ENCODE results near the gene CHCHD3.

The CHCHD3 gene

DNA sequence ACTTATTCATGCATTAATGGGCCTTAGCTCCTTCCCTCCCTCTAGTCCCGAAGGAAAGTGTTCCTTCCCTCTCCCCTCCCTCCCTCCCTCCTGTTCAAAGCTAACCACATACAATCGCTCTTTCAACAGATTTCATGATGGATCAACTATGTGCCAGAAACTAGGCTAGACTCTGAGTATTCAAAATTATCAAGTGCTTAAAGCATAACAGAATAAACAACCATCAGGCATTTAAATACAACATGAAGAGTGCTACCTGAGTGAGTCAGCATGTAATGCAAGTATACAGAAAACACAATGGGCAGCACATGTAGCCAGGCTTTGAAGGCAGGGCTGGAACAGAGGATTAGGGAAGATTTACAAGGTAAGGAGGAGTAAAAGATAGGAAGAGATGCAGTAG lies 11.3 kb downstream of the CHCHD3 start:
- H3K4me3 ChIP-seq (ENCODE audit: low read length, poor library complexity, severe bottlenecking): no peak overlapping the region
- no peak overlapping the region for H3K9ac ChIP-seq (ENCODE audit: low read depth, low read length, poor library complexity, severe bottlenecking)
- no peaks in the 10 kb centered on the region for H3K27me3 ChIP-seq (ENCODE audit: insufficient read depth, low read length, poor library complexity, severe bottlenecking)
- no peaks in the 10 kb centered on the region for H3F3A ChIP-seq (ENCODE audit: low read depth)
- peaks cover 27% of the 10 kb centered on the region for H3K4me1 ChIP-seq (ENCODE audit: insufficient read depth, low read length, poor library complexity, severe bottlenecking)
- TF ChIP-seq, protein P1, sequence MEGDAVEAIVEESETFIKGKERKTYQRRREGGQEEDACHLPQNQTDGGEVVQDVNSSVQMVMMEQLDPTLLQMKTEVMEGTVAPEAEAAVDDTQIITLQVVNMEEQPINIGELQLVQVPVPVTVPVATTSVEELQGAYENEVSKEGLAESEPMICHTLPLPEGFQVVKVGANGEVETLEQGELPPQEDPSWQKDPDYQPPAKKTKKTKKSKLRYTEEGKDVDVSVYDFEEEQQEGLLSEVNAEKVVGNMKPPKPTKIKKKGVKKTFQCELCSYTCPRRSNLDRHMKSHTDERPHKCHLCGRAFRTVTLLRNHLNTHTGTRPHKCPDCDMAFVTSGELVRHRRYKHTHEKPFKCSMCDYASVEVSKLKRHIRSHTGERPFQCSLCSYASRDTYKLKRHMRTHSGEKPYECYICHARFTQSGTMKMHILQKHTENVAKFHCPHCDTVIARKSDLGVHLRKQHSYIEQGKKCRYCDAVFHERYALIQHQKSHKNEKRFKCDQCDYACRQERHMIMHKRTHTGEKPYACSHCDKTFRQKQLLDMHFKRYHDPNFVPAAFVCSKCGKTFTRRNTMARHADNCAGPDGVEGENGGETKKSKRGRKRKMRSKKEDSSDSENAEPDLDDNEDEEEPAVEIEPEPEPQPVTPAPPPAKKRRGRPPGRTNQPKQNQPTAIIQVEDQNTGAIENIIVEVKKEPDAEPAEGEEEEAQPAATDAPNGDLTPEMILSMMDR (conservative IDR thresholded peaks at IDR 0.05; ENCODE audit: low read length): no peak
- no peak for TF ChIP-seq EZH2phosphoT487 (IDR thresholded peaks at IDR 0.05; ENCODE audit: borderline replicate concordance)
- H3K79me2 ChIP-seq (ENCODE audit: insufficient read depth, low read length): peaks cover 77% of the 10 kb centered on the region
- peaks cover 44% of the 10 kb centered on the region for H4K20me1 ChIP-seq (ENCODE audit: insufficient read depth, low read length, poor library complexity, severe bottlenecking)
- H3K9me2 ChIP-seq (replicated peaks; ENCODE audit: low read depth, low read length): no peaks in the 10 kb centered on the region
- no peak overlapping the region for H3K4me2 ChIP-seq (ENCODE audit: low read depth, low read length, poor library complexity, severe bottlenecking)
- peaks cover 33% of the 10 kb centered on the region; the same call in 1 of the 2 replicates for H3K36me3 ChIP-seq (ENCODE audit: insufficient read depth, low read length)
- no peak overlapping the region for H2AFZ ChIP-seq (ENCODE audit: low read length)
- H3K9me3 ChIP-seq (ENCODE audit: insufficient read depth, low read depth, low read length): no peaks in the 10 kb centered on the region

DNA sequence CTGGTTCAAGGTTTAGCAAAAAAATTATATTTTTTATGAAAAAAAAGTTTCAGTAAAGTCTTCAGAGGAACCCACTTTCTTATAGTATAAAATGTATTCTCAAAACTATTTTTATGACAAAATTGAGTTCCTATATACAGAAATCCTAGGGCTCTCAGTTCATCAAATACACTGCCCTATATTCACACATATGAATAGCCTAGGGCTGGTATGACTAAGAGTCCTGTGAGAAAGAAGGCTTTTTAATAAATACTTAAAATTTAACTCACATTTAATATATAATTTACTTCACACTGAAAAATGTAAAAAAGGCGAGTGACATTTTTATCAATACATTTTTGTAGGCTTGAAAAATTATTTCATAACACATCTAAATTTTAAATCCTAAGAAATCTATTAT lies 16.6 kb downstream of the CHCHD3 start:
- H3K9me2 ChIP-seq (replicated peaks; ENCODE audit: low read depth, low read length): no peaks in the 10 kb centered on the region
- no peak overlapping the region for H3K4me3 ChIP-seq (ENCODE audit: low read length, poor library complexity, severe bottlenecking)
- no peaks in the 10 kb centered on the region for H3K9me3 ChIP-seq (ENCODE audit: insufficient read depth, low read depth, low read length)
- H3K36me3 ChIP-seq (ENCODE audit: insufficient read depth, low read length): peaks cover 37% of the 10 kb centered on the region; the same call in 1 of the 2 replicates
- H3K4me1 ChIP-seq (ENCODE audit: insufficient read depth, low read length, poor library complexity, severe bottlenecking): no peaks in the 10 kb centered on the region
- H4K20me1 ChIP-seq (ENCODE audit: insufficient read depth, low read length, poor library complexity, severe bottlenecking): peaks cover 15% of the 10 kb centered on the region
- no peak overlapping the region for H3K9ac ChIP-seq (ENCODE audit: low read depth, low read length, poor library complexity, severe bottlenecking)
- no peak overlapping the region for H2AFZ ChIP-seq (ENCODE audit: low read length)
- TF ChIP-seq EZH2phosphoT487 (IDR thresholded peaks at IDR 0.05; ENCODE audit: borderline replicate concordance): no peak
- TF ChIP-seq, protein P1 (conservative IDR thresholded peaks at IDR 0.05; ENCODE audit: low read length): no peak
- no peak overlapping the region for H3K4me2 ChIP-seq (ENCODE audit: low read depth, low read length, poor library complexity, severe bottlenecking)
- no peaks in the 10 kb centered on the region for H3F3A ChIP-seq (ENCODE audit: low read depth)
- no peaks in the 10 kb centered on the region for H3K27me3 ChIP-seq (ENCODE audit: insufficient read depth, low read length, poor library complexity, severe bottlenecking)
- H3K79me2 ChIP-seq (ENCODE audit: insufficient read depth, low read length): peaks cover 72% of the 10 kb centered on the region

DNA sequence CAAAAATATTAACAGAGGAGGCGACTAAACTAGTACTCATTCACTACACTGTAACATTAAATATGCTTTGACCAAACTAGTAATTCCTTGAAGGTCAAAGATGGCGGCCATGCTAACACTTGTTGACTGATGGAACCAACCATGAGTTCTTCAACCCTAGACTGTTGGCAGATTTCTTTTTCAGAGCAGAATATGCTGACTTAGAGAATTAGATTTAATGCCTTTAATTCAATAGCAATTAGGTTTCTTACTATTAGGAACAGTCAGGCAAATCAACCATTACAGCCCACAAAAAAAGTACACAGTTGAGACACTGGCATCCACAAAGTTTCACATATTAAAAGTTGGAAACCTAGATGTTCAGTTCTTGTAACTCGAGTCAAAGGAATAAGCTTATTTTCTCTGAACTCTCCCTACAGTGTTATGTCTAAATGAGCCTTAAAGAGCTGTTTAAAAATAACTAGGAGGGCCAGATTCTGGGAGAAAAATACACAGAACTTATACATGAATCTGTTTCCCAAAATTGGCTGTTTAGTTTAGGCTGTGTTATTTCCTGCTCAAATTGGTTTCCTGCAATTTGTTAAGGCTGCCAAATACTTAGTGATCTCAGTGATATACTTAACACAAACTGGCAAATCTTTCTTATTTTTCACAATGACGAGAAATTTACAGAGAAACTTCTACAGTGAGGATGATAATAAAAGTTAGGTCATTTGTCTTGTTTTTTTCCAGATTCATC lies 17.6 kb downstream of the CHCHD3 start:
- no peak overlapping the region for H3K4me3 ChIP-seq (ENCODE audit: low read length, poor library complexity, severe bottlenecking)
- peaks cover 5% of the 10 kb centered on the region for H4K20me1 ChIP-seq (ENCODE audit: insufficient read depth, low read length, poor library complexity, severe bottlenecking)
- no peaks in the 10 kb centered on the region for H3K9me3 ChIP-seq (ENCODE audit: insufficient read depth, low read depth, low read length)
- no peaks in the 10 kb centered on the region for H3K4me1 ChIP-seq (ENCODE audit: insufficient read depth, low read length, poor library complexity, severe bottlenecking)
- H3K9me2 ChIP-seq (replicated peaks; ENCODE audit: low read depth, low read length): no peaks in the 10 kb centered on the region
- TF ChIP-seq, protein P1 (conservative IDR thresholded peaks at IDR 0.05; ENCODE audit: low read length): no peak
- no peak for TF ChIP-seq EZH2phosphoT487 (IDR thresholded peaks at IDR 0.05; ENCODE audit: borderline replicate concordance)
- peaks cover 31% of the 10 kb centered on the region; the same call in 1 of the 2 replicates for H3K36me3 ChIP-seq (ENCODE audit: insufficient read depth, low read length)
- H3K79me2 ChIP-seq (ENCODE audit: insufficient read depth, low read length): peaks cover 78% of the 10 kb centered on the region
- no peaks in the 10 kb centered on the region for H3K27me3 ChIP-seq (ENCODE audit: insufficient read depth, low read length, poor library complexity, severe bottlenecking)
- H3F3A ChIP-seq (ENCODE audit: low read depth): no peaks in the 10 kb centered on the region
- no peak overlapping the region for H3K4me2 ChIP-seq (ENCODE audit: low read depth, low read length, poor library complexity, severe bottlenecking)
- H2AFZ ChIP-seq (ENCODE audit: low read length): no peak overlapping the region
- H3K9ac ChIP-seq (ENCODE audit: low read depth, low read length, poor library complexity, severe bottlenecking): no peak overlapping the region
